SK-N-SH treated with all-trans-retinoic acid at 6 μM for 48 hours (cell line): ENCODE measurements around the gene OSGEP.
A peak's percentile ranks its signal among the peaks of the same experiment; 100 is the strongest.

Source experiments
- CSDC2 ChIP-seq: fragments of 250-450 bp; sonication (Bioruptor Pico); IDR thresholded peaks from 2 replicates; pipeline ENCODE4 v1.5.0; 2020; ENCODE audit warnings: mild to moderate bottlenecking, moderate library complexity
- RARB ChIP-seq: fragments of 250-450 bp; sonication (Bioruptor Pico); IDR thresholded peaks from 2 replicates; pipeline ENCODE4 v1.8.0; 2021; ENCODE audit warnings: mild to moderate bottlenecking, moderate library complexity
- SNAI2 ChIP-seq: fragments of 250-450 bp; sonication (Bioruptor Pico); IDR thresholded peaks from 2 replicates; pipeline ENCODE4 v1.5.0; 2020; ENCODE audit warnings: mild to moderate bottlenecking, moderate library complexity
- ZC3H10 ChIP-seq: fragments of 250-450 bp; sonication (Bioruptor Pico); IDR thresholded peaks from 2 replicates; pipeline ENCODE4 v1.5.1; 2021; ENCODE audit warnings: mild to moderate bottlenecking, moderate library complexity
- ZFP30 ChIP-seq: fragments of 450-650 bp; formaldehyde crosslinking; IDR thresholded peaks from 2 replicates; pipeline ENCODE4 v1.5.0; 2022; ENCODE audit warnings: mild to moderate bottlenecking, moderate library complexity
- TF ChIP-seq, protein P1 (sequence below): fragments of 250-450 bp; sonication (Bioruptor Pico); IDR thresholded peaks from 2 replicates; pipeline ENCODE4 v1.8.0; 2020; ENCODE audit warnings: mild to moderate bottlenecking, moderate library complexity, borderline replicate concordance
- TF ChIP-seq, protein P2 (sequence below): fragments of 250-450 bp; sonication (Bioruptor Pico); IDR thresholded peaks from 2 replicates; pipeline ENCODE4 v1.8.0; 2021; ENCODE audit warnings: low read depth, mild to moderate bottlenecking, moderate library complexity, borderline replicate concordance

DNA sequence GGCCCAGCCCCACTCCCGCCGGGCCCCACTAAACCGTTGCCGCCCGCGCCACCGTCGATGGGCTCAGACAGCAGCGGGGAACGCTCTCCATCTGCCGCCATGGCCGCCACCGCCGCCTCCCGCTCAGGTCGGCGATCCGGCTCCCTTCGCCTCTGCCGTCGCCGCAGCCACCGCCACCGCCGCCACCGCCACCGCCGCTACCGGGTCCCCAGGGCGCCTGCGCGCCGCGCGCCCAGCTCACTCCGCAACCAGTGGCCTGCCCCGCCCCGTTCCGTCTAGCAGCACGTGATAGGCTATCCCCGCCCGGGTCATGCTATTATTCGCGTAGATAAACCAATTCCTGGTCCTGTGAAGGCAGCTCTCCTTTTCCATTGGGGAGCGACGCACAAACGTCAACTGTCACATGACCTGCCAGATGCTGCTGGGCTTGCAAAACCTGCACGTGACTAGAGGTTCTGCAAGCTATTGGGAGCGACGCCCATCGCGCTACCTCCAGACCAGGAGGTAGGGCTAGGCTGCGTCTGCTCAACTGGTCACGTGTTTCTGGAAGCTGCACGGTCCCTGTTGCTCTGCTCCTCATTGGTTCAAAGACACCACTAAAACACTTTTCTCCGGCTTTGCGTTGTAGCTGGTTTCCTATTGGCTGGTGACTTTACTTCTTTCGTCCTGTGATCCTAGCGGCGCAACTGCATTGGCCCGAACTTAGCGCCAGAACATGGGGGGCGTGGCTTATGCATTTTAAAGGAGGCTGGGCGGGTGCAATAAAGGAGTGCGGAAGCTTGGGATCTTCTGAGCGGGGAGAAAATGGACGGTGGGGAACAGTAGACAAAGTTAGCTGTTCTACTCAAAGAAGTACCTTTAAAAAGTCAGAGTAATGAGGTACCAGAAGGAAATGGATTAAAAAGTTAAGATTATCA is 6.9 kb upstream of the OSGEP start, which contains the start of gene PIP4P1:
- TF ChIP-seq, protein P1, sequence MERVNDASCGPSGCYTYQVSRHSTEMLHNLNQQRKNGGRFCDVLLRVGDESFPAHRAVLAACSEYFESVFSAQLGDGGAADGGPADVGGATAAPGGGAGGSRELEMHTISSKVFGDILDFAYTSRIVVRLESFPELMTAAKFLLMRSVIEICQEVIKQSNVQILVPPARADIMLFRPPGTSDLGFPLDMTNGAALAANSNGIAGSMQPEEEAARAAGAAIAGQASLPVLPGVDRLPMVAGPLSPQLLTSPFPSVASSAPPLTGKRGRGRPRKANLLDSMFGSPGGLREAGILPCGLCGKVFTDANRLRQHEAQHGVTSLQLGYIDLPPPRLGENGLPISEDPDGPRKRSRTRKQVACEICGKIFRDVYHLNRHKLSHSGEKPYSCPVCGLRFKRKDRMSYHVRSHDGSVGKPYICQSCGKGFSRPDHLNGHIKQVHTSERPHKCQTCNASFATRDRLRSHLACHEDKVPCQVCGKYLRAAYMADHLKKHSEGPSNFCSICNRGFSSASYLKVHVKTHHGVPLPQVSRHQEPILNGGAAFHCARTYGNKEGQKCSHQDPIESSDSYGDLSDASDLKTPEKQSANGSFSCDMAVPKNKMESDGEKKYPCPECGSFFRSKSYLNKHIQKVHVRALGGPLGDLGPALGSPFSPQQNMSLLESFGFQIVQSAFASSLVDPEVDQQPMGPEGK (CRISPR knock-in tag) = no peak
- TF ChIP-seq RARB (no peak), SNAI2 (CRISPR knock-in tag) (no peak), ZC3H10 (no peak), CSDC2 (peak; percentile 85), ZFP30 (CRISPR knock-in tag) (no peak)
- TF ChIP-seq, protein P2, sequence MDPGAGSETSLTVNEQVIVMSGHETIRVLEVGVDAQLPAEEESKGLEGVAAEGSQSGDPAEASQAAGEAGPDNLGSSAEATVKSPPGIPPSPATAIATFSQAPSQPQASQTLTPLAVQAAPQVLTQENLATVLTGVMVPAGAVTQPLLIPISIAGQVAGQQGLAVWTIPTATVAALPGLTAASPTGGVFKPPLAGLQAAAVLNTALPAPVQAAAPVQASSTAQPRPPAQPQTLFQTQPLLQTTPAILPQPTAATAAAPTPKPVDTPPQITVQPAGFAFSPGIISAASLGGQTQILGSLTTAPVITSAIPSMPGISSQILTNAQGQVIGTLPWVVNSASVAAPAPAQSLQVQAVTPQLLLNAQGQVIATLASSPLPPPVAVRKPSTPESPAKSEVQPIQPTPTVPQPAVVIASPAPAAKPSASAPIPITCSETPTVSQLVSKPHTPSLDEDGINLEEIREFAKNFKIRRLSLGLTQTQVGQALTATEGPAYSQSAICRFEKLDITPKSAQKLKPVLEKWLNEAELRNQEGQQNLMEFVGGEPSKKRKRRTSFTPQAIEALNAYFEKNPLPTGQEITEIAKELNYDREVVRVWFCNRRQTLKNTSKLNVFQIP (CRISPR knock-in tag) = no peak
